ENCODE measurements around the gene BCL2A1. TPM values are rescaled to one million over a fixed set of nuclear protein-coding genes. Genes with fewer than 3 reads are reported as not detected.
A peak's percentile ranks its signal among the peaks of the same experiment; 100 is the strongest.

BCL2A1 gene
- total and polyA plus RNA-seq, 2 donors (not counting 1 experiment from before 2014, with no cell fraction given): 0.31 to 8.9 TPM

DNA sequence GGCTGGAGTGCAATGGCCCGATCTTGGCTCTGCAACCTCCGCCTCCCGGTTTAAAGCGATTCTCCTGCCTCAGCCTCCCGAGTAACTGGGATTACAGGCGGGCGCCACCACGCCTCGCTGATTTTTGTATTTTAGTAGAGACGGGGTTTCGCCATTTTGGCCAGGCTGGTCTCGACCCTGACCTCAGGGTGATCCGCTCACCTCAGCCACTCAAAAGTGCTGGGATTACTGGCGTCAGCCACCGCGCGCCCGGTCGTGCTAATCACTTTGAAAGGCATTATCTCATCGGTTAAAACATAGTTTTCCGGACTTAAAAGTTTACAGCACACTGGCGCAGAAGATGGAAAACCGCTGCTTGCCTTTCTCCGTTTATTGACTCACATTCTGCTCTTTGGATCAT is 46.6 kb downstream of the BCL2A1 start:
- DNase-seq (ENCODE audit: low read depth in 2 of 2): no peak
- no peaks in the 10 kb centered on the region for H4K20me1 ChIP-seq (ENCODE audit: control insufficient read depth, extremely low read depth, insufficient read depth, low read length)
- H3K4me1 ChIP-seq (ENCODE audit: control insufficient read depth, extremely low read depth, insufficient read depth, low read length): no peaks in the 10 kb centered on the region
- H3K9ac ChIP-seq (ENCODE audit: insufficient read depth, low read length): no peak overlapping the region
- peak overlapping the region; percentile 85 to 95 (median 88) for H3K4me3 ChIP-seq (replicated peaks in 1 of 4; ENCODE audit: control extremely low read depth in 1 of 4, insufficient read depth in 1 of 4, low read depth in 3 of 4, low read length in 4 of 4)
- H3K79me2 ChIP-seq (ENCODE audit: control insufficient read depth, insufficient read depth, low read length): peaks cover 17% of the 10 kb centered on the region
- H3K27ac ChIP-seq (ENCODE audit: insufficient read depth, low read length): peak overlapping the region; percentile 88
- peak overlapping the region; percentile 73 for H3K4me2 ChIP-seq (ENCODE audit: extremely low read depth, insufficient read depth, low read length)
- peaks cover 5% of the 10 kb centered on the region for H3K27me3 ChIP-seq (ENCODE audit: control insufficient read depth, insufficient read depth, low read length)
- no peaks in the 10 kb centered on the region for H3K9me3 ChIP-seq (ENCODE audit: control insufficient read depth, insufficient read depth, low read depth, low read length)
- TF ChIP-seq, protein P1, sequence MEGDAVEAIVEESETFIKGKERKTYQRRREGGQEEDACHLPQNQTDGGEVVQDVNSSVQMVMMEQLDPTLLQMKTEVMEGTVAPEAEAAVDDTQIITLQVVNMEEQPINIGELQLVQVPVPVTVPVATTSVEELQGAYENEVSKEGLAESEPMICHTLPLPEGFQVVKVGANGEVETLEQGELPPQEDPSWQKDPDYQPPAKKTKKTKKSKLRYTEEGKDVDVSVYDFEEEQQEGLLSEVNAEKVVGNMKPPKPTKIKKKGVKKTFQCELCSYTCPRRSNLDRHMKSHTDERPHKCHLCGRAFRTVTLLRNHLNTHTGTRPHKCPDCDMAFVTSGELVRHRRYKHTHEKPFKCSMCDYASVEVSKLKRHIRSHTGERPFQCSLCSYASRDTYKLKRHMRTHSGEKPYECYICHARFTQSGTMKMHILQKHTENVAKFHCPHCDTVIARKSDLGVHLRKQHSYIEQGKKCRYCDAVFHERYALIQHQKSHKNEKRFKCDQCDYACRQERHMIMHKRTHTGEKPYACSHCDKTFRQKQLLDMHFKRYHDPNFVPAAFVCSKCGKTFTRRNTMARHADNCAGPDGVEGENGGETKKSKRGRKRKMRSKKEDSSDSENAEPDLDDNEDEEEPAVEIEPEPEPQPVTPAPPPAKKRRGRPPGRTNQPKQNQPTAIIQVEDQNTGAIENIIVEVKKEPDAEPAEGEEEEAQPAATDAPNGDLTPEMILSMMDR (conservative IDR thresholded peaks at IDR 0.05 in 1 of 2, IDR thresholded peaks at IDR 0.05 in 1 of 2; ENCODE audit: low read depth in 1 of 2, low read length in 2 of 2): no peak
- no peak for TF ChIP-seq EZH2 (IDR thresholded peaks at IDR 0.05; ENCODE audit: low read length, missing control alignments)
- no peak overlapping the region for H2AFZ ChIP-seq (ENCODE audit: low read length)
- H3K36me3 ChIP-seq (ENCODE audit: control insufficient read depth, insufficient read depth, low read length): no peaks in the 10 kb centered on the region

DNA sequence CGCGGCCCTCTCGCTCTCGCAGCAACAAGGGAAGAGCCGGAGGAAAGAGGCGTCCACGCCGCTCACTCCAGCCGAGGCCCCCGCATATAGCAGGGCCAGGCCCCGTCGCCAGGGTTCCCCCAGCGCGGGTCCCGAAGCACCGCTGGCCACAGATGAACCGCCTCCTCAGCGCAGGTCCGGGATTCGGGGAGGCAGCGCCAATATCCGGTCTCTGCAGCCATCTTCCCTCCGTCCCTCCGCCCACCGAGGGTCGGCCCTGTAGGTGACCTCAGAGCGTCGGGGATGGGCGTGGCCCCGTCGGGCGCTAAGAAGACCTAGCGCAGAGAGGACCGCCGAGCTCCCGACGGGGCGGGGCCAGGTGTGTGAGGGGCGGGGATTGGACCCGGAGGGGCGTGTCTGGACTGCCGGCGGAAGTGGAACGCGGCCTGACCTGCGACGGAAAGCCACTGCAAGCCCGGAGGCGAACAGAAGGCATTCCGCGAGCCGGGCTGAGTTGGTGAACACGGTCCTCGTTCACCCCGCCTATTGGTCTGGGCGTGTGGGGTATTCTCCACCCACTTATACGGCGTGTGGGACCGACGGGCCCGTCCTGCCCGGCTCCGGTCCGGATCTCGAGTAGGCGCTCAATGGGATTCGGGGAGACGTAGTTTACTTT is 47.4 kb downstream of the BCL2A1 start:
- Histone ChIP-seq H2AFZ (ENCODE audit: low read length) (peak overlapping the region; percentile 73), H3K4me1 (ENCODE audit: control insufficient read depth, extremely low read depth, insufficient read depth, low read length) (no peaks in the 10 kb centered on the region), H3K27ac (ENCODE audit: insufficient read depth, low read length) (peak overlapping the region; percentile 88), H3K36me3 (ENCODE audit: control insufficient read depth, insufficient read depth, low read length) (no peaks in the 10 kb centered on the region), H3K9me3 (ENCODE audit: control insufficient read depth, insufficient read depth, low read depth, low read length) (no peaks in the 10 kb centered on the region), H3K9ac (ENCODE audit: insufficient read depth, low read length) (peak overlapping the region; percentile 85), H4K20me1 (ENCODE audit: control insufficient read depth, extremely low read depth, insufficient read depth, low read length) (no peaks in the 10 kb centered on the region), H3K4me2 (ENCODE audit: extremely low read depth, insufficient read depth, low read length) (peak overlapping the region; percentile 73), H3K27me3 (ENCODE audit: control insufficient read depth, insufficient read depth, low read length) (no peaks in the 10 kb centered on the region), H3K79me2 (ENCODE audit: control insufficient read depth, insufficient read depth, low read length) (peaks cover 17% of the 10 kb centered on the region), H3K4me3 (replicated peaks in 1 of 4; ENCODE audit: control extremely low read depth in 1 of 4, insufficient read depth in 1 of 4, low read depth in 3 of 4, low read length in 4 of 4) (peak overlapping the region; percentile 85 to 95 (median 88))
- DNase-seq (ENCODE audit: low read depth in 2 of 2): peak; percentile 91 to 98
- TF ChIP-seq, protein P1 (conservative IDR thresholded peaks at IDR 0.05 in 1 of 2, IDR thresholded peaks at IDR 0.05 in 1 of 2; ENCODE audit: low read depth in 1 of 2, low read length in 2 of 2): no peak
- TF ChIP-seq EZH2 (IDR thresholded peaks at IDR 0.05; ENCODE audit: low read length, missing control alignments): no peak

DNA sequence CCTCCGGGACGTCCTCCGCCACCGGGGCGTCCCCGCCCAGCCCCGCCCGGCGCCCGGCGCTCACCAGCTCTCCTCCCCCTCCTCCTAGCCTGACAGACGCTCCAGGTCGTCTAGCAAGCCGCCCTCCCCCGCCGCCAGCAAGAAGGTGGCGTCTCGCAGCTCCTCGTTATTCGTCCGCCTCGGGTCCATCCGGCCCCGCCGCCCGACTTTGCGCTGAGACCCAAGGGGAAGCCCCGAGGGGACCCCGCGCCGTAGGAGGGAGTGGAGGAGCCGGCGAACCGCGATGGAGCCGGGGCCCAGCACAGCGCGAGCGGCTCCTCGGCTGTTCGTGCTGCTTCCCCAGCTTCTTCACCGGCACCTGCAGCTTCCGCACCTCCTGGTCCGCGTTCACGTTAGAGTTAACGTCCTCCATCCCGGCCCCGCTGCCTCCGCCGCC is 47.9 kb downstream of the BCL2A1 start:
- Histone ChIP-seq H4K20me1 (ENCODE audit: control insufficient read depth, extremely low read depth, insufficient read depth, low read length) (no peaks in the 10 kb centered on the region), H3K4me2 (ENCODE audit: extremely low read depth, insufficient read depth, low read length) (peak overlapping the region; percentile 66), H3K9me3 (ENCODE audit: control insufficient read depth, insufficient read depth, low read depth, low read length) (no peaks in the 10 kb centered on the region), H3K36me3 (ENCODE audit: control insufficient read depth, insufficient read depth, low read length) (no peaks in the 10 kb centered on the region), H3K27ac (ENCODE audit: insufficient read depth, low read length) (peak overlapping the region; percentile 88), H2AFZ (ENCODE audit: low read length) (peak overlapping the region; percentile 73), H3K9ac (ENCODE audit: insufficient read depth, low read length) (peak overlapping the region; percentile 85), H3K79me2 (ENCODE audit: control insufficient read depth, insufficient read depth, low read length) (peaks cover 17% of the 10 kb centered on the region), H3K4me1 (ENCODE audit: control insufficient read depth, extremely low read depth, insufficient read depth, low read length) (no peaks in the 10 kb centered on the region), H3K27me3 (ENCODE audit: control insufficient read depth, insufficient read depth, low read length) (no peaks in the 10 kb centered on the region), H3K4me3 (replicated peaks in 1 of 4; ENCODE audit: control extremely low read depth in 1 of 4, insufficient read depth in 1 of 4, low read depth in 3 of 4, low read length in 4 of 4) (peak overlapping the region; percentile 85 to 95 (median 88))
- TF ChIP-seq, protein P1 (conservative IDR thresholded peaks at IDR 0.05 in 1 of 2, IDR thresholded peaks at IDR 0.05 in 1 of 2; ENCODE audit: low read depth in 1 of 2, low read length in 2 of 2): no peak
- no peak for TF ChIP-seq EZH2 (IDR thresholded peaks at IDR 0.05; ENCODE audit: low read length, missing control alignments)
- peak; percentile 38 to 62 for DNase-seq (ENCODE audit: low read depth in 2 of 2)

Data from fibroblast of lung (primary cell).